OCI-LY1 (cell line): ENCODE results near the gene TCAIM.

Experiments
- CTCF ChIP-seq: fragments of 200-600 bp; sonication (generic), shearing (Covaris generic); IDR thresholded peaks from 2 replicates; pipeline ENCODE4 v1.5.1; 2017; ENCODE audit warnings: mild to moderate bottlenecking, antibody characterized with exemption, low read length, moderate library complexity, mixed read lengths
- EZH2 ChIP-seq: fragments of 200-600 bp; sonication (generic), shearing (Covaris generic); IDR thresholded peaks from 2 replicates; pipeline ENCODE4 v1.8.0; 2017; ENCODE audit warnings: borderline replicate concordance, mixed run types, mild to moderate bottlenecking, antibody characterized with exemption, low read length, moderate library complexity, mixed read lengths

GRCh38 chr3:44301746-44302145 is 36.8 kb upstream of the TCAIM start:
- TF ChIP-seq CTCF (no peak), EZH2 (no peak)
